NCI-H748 (cell line): ENCODE measurements around the gene HSF2BP.
"Not testable (repeated sequence)": the region's sequence is repeated elsewhere in the genome, so short reads cannot be mapped to it uniquely, and the experiment has no call there.

Source experiments
- DNase-seq: peaks from one replicate; lab custom pipeline; 2025; ENCODE audit not compliant: unreplicated experiment; lab: John Stamatoyannopoulos, UW

Gene HSF2BP

GRCh38 chr21:43619856-43620255 lies 39.4 kb downstream of the HSF2BP start:
- DNase-seq: no peak

GRCh38 chr21:43619344-43619743 lies 39.9 kb downstream of the HSF2BP start:
- DNase-seq: no peak

GRCh38 chr21:43618940-43619339 lies 40.3 kb downstream of the HSF2BP start:
- DNase-seq: no peak

GRCh38 chr21:43616861-43617260 lies 42.4 kb downstream of the HSF2BP start:
- DNase-seq: not testable (repeated sequence)

GRCh38 chr21:43614839-43615238 lies 44.4 kb downstream of the HSF2BP start:
- DNase-seq: no peak

GRCh38 chr21:43613755-43614638 lies 45.3 kb downstream of the HSF2BP start:
- DNase-seq: no peak

- DNase-seq: peak; percentile 47
These were observed 47.5 kb downstream of the HSF2BP start for GRCh38 chr21:43611598-43612369.

GRCh38 chr21:43609501-43610340 lies 49.6 kb downstream of the HSF2BP start:
- DNase-seq: peak; percentile 88

- DNase-seq: no peak
These were observed 50.6 kb downstream of the HSF2BP start for GRCh38 chr21:43608664-43609063.

GRCh38 chr21:43608225-43608624 lies 51.1 kb downstream of the HSF2BP start:
- no peak for DNase-seq

- DNase-seq: no peak
These were observed 53.7 kb downstream of the HSF2BP start for GRCh38 chr21:43605320-43606215.

- DNase-seq: no peak
These were observed 54.6 kb downstream of the HSF2BP start for GRCh38 chr21:43604505-43605204.

- DNase-seq: no peak
These were observed 55.4 kb downstream of the HSF2BP start for GRCh38 chr21:43603641-43604504.

GRCh38 chr21:43603233-43603626 lies 56.1 kb downstream of the HSF2BP start:
- DNase-seq: no peak

GRCh38 chr21:43602266-43603232 lies 56.7 kb downstream of the HSF2BP start:
- no peak for DNase-seq

GRCh38 chr21:43600642-43601402 lies 58.5 kb downstream of the HSF2BP start:
- no peak for DNase-seq

GRCh38 chr21:43599728-43600127 lies 59.6 kb downstream of the HSF2BP start:
- no peak for DNase-seq
